ENCODE data around the gene CEL. TPM values are rescaled to one million over a fixed set of nuclear protein-coding genes. Genes with fewer than 3 reads are reported as not detected.

The CEL gene
- total and polyA plus RNA-seq, 10 of the 15 experiments (the other 5 are each of a cell fraction or from before 2014, with no cell fraction given) = 0.05 to 4.1 (median 0.29) TPM; not detected in 2

DNA sequence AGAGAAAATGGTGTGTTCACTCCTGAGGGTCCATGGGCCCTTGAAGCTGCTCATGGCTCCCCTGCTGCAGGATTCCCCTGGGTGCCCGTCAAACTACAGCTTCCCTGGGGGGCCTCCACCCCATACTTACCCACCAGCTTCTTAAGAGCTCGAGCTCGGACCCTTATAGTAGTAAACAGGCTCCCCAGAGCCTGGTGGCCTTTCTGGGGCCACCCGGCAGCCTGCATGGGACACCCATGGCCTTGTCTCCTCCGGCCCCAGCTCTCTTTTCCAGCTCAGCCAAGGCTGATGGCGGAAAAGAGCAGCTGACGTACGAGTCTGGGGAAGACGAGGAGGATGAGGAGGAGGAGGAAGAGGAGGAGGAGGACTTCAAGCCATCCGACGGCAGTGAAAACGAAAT lies 4.2 kb upstream of the CEL start (continued):
- no peak for TF ChIP-seq RAD21 (IDR thresholded peaks at IDR 0.05; ENCODE audit: insufficient read depth, low read depth, low read length)
- TF ChIP-seq RCOR1 (conservative IDR thresholded peaks at IDR 0.05; ENCODE audit: low read depth, low read length) = no peak
- no peak for TF ChIP-seq E4F1 (IDR thresholded peaks at IDR 0.05; ENCODE audit: borderline replicate concordance, partially characterized antibody)
- no peak for TF ChIP-seq MEF2B (IDR thresholded peaks at IDR 0.05; ENCODE audit: partially characterized antibody, poor library complexity, severe bottlenecking)
- TF ChIP-seq ZNF274 (IDR thresholded peaks at IDR 0.05; ENCODE audit: insufficient read depth, insufficient read length) = no peak
- TF ChIP-seq, protein P1, sequence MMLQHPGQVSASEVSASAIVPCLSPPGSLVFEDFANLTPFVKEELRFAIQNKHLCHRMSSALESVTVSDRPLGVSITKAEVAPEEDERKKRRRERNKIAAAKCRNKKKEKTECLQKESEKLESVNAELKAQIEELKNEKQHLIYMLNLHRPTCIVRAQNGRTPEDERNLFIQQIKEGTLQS (IDR thresholded peaks at IDR 0.05; ENCODE audit: borderline replicate concordance, extremely low read depth, low read depth, low read length) = no peak
- TF ChIP-seq RFX5 (IDR thresholded peaks at IDR 0.05; ENCODE audit: low read depth, low read length) = no peak
- no peak for TF ChIP-seq NFIC (IDR thresholded peaks at IDR 0.05; ENCODE audit: low read depth, low read length)
- TF ChIP-seq RB1 (IDR thresholded peaks at IDR 0.05; ENCODE audit: borderline replicate concordance) = no peak
- TF ChIP-seq TCF7 (IDR thresholded peaks at IDR 0.05; ENCODE audit: borderline replicate concordance) = no peak
- no peak for TF ChIP-seq RELB (IDR thresholded peaks at IDR 0.05; ENCODE audit: low read depth)
- TF ChIP-seq HDGF (IDR thresholded peaks at IDR 0.05) = no peak
- TF ChIP-seq ATF7 (IDR thresholded peaks at IDR 0.05; ENCODE audit: low read depth) = no peak
- no peak for TF ChIP-seq MYB (IDR thresholded peaks at IDR 0.05; ENCODE audit: borderline replicate concordance, low read depth, low read length)
- no peak for TF ChIP-seq PAX5 (IDR thresholded peaks at IDR 0.05; ENCODE audit: borderline replicate concordance, low read depth, low read length)
- no peak for TF ChIP-seq JUNB (IDR thresholded peaks at IDR 0.05)
